Measurements from ENCODE around the gene SLC39A5. TPM values are rescaled to one million over a fixed set of nuclear protein-coding genes. Genes with fewer than 3 reads are reported as not detected.

The SLC39A5 gene
- total RNA-seq, 3 donors from 2014 or later, result 0.98 TPM; not detected in 2

GRCh38 chr12:56212361-56212760 is 17.5 kb upstream of the SLC39A5 start:
- H3K9me3 ChIP-seq, result no peaks in the 10 kb centered on the region
- intact Hi-C loops (cut with DNase I; ENCODE audit: low total_unique reads), result no loop called here
- H3K27ac ChIP-seq, result no peak overlapping the region
- no peaks in the 10 kb centered on the region for H3K27me3 ChIP-seq
- no peaks in the 10 kb centered on the region for H3K4me1 ChIP-seq
- H3K36me3 ChIP-seq, result peaks cover 4% of the 10 kb centered on the region
- TF ChIP-seq POLR2AphosphoS5 (IDR thresholded peaks at IDR 0.05), result no peak
- DNase-seq (ENCODE audit: low spot score in 2 of 2), result no peak
- no peak overlapping the region for H3K4me3 ChIP-seq

DNA sequence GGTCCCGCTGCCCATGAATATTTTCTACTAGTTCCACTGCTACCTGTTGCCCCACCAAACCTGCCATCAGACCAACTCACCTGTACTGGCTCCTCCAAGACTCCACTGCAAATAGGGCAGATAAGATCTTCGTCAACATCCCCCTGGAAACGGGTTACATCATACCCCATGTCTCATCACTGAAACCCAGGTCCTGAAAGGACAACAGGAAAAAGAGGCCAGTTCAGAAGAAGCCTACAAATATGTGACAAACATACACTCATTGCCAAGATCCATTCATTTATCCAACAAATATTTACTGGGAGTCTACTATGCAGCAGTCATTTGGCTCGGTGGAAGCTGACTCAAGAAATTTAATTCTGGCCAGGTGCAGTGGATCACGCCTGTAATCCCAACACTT is 16.0 kb upstream of the SLC39A5 start:
- Histone ChIP-seq H3K4me3 (no peak overlapping the region), H3K9me3 (no peaks in the 10 kb centered on the region), H3K27ac (peak overlapping the region; percentile 10 to 13), H3K36me3 (peaks cover 4% of the 10 kb centered on the region), H3K4me1 (no peaks in the 10 kb centered on the region), H3K27me3 (no peaks in the 10 kb centered on the region)
- intact Hi-C loops (cut with DNase I; ENCODE audit: low total_unique reads), result no loop called here
- DNase-seq (ENCODE audit: low spot score in 2 of 2), result no peak
- TF ChIP-seq POLR2A (IDR thresholded peaks at IDR 0.05) (no peak), POLR2AphosphoS5 (IDR thresholded peaks at IDR 0.05) (no peak)
- TF ChIP-seq, protein P1, sequence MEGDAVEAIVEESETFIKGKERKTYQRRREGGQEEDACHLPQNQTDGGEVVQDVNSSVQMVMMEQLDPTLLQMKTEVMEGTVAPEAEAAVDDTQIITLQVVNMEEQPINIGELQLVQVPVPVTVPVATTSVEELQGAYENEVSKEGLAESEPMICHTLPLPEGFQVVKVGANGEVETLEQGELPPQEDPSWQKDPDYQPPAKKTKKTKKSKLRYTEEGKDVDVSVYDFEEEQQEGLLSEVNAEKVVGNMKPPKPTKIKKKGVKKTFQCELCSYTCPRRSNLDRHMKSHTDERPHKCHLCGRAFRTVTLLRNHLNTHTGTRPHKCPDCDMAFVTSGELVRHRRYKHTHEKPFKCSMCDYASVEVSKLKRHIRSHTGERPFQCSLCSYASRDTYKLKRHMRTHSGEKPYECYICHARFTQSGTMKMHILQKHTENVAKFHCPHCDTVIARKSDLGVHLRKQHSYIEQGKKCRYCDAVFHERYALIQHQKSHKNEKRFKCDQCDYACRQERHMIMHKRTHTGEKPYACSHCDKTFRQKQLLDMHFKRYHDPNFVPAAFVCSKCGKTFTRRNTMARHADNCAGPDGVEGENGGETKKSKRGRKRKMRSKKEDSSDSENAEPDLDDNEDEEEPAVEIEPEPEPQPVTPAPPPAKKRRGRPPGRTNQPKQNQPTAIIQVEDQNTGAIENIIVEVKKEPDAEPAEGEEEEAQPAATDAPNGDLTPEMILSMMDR (IDR thresholded peaks at IDR 0.05), result no peak

DNA sequence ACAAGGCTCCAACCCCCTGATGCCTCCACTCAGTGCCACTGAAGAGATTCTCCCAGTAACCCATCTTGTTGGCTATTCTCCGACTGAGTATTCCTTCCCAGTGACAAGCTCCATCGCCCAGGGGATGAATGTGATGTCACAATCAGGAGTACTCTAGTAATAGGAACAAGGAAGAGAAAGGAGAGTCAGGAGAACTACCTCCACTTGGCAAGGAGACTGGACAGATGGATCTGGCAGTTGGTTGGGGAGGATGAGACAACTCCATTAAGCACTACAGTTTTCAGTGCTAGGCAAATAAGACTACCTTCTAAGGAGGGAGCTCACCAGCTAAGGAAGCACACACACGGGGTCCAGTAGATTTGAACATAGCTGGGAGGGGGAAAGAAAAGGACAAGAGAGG is 13.4 kb upstream of the SLC39A5 start:
- H3K27me3 ChIP-seq, result no peaks in the 10 kb centered on the region
- H3K27ac ChIP-seq, result no peak overlapping the region
- no peaks in the 10 kb centered on the region for H3K9me3 ChIP-seq
- H3K4me1 ChIP-seq, result peaks cover 0 to 6% of the 10 kb centered on the region in 2 donors
- no peaks in the 10 kb centered on the region for H3K36me3 ChIP-seq
- DNase-seq (ENCODE audit: low spot score in 2 of 2), result no peak
- intact Hi-C loops (cut with DNase I; ENCODE audit: low total_unique reads), result no loop called here
- TF ChIP-seq, protein P1 (IDR thresholded peaks at IDR 0.05), result no peak
- TF ChIP-seq POLR2A (IDR thresholded peaks at IDR 0.05), result no peak
- no peak for TF ChIP-seq POLR2AphosphoS5 (IDR thresholded peaks at IDR 0.05)
- H3K4me3 ChIP-seq, result no peak overlapping the region

- H3K27ac ChIP-seq, result peak overlapping the region; percentile 92 to 95
- H3K9me3 ChIP-seq, result no peaks in the 10 kb centered on the region
- H3K4me3 ChIP-seq, result peak overlapping the region in 1 of 3 donors; percentile 83
- intact Hi-C loops (cut with DNase I; ENCODE audit: low total_unique reads), result no loop called here
- no peaks in the 10 kb centered on the region for H3K27me3 ChIP-seq
- TF ChIP-seq POLR2A (IDR thresholded peaks at IDR 0.05), result no peak
- TF ChIP-seq, protein P1 (IDR thresholded peaks at IDR 0.05), result no peak
- TF ChIP-seq POLR2AphosphoS5 (IDR thresholded peaks at IDR 0.05), result no peak
- H3K36me3 ChIP-seq, result no peaks in the 10 kb centered on the region
- peaks cover 0 to 6% of the 10 kb centered on the region in 2 donors for H3K4me1 ChIP-seq
- DNase-seq (ENCODE audit: low spot score in 2 of 2), result no peak
These were observed 10.0 kb upstream of the SLC39A5 start for GRCh38 chr12:56219840-56220239.

GRCh38 chr12:56220611-56221231 is 9.1 kb upstream of the SLC39A5 start:
- H3K9me3 ChIP-seq, result no peaks in the 10 kb centered on the region
- no peak for DNase-seq (ENCODE audit: low spot score in 2 of 2)
- TF ChIP-seq, protein P1 (IDR thresholded peaks at IDR 0.05), result no peak
- TF ChIP-seq POLR2A (IDR thresholded peaks at IDR 0.05) (no peak), POLR2AphosphoS5 (IDR thresholded peaks at IDR 0.05) (no peak)
- H3K27ac ChIP-seq, result peak overlapping the region; percentile 92 to 95
- peak overlapping the region; percentile 70 to 87 (median 83) for H3K4me3 ChIP-seq
- no peaks in the 10 kb centered on the region for H3K36me3 ChIP-seq
- peaks cover 0 to 6% of the 10 kb centered on the region in 2 donors for H3K4me1 ChIP-seq
- intact Hi-C loops (cut with DNase I; ENCODE audit: low total_unique reads), result no loop called here
- H3K27me3 ChIP-seq, result no peaks in the 10 kb centered on the region

Data from breast epithelium (tissue), 4 donors.